ENCODE measurements around the gene BIK.

BIK gene

GRCh38 chr22:43168471-43169309, 58.1 kb downstream of the BIK start:
- H3K27me3 Mint-ChIP-seq = no peaks in the 10 kb centered on the region
- DNase-seq (ENCODE audit: low spot score in 2 of 2) = no peak
- no peak overlapping the region for H3K27ac Mint-ChIP-seq
- peaks cover 9% of the 10 kb centered on the region for H3K36me3 Mint-ChIP-seq
- ATAC-seq (ENCODE audit: low read depth) = no peak
- no peaks in the 10 kb centered on the region for H3K9me3 Mint-ChIP-seq
- peaks cover 7% of the 10 kb centered on the region for H3K4me1 Mint-ChIP-seq
- H3K4me3 Mint-ChIP-seq = no peak overlapping the region

GRCh38 chr22:43169310-43170130, 59.0 kb downstream of the BIK start:
- ATAC-seq (ENCODE audit: low read depth) = no peak
- Mint-ChIP-seq H3K9me3 (no peaks in the 10 kb centered on the region), H3K27ac (no peak overlapping the region), H3K4me3 (no peak overlapping the region), H3K36me3 (peaks cover 9% of the 10 kb centered on the region), H3K27me3 (no peaks in the 10 kb centered on the region), H3K4me1 (no peaks in the 10 kb centered on the region)
- DNase-seq (ENCODE audit: low spot score in 2 of 2) = no peak

GRCh38 chr22:43170131-43170480, 59.6 kb downstream of the BIK start:
- Mint-ChIP-seq H3K36me3 (peaks cover 9% of the 10 kb centered on the region), H3K9me3 (no peaks in the 10 kb centered on the region), H3K4me1 (no peaks in the 10 kb centered on the region), H3K27ac (no peak overlapping the region), H3K4me3 (no peak overlapping the region), H3K27me3 (no peaks in the 10 kb centered on the region)
- DNase-seq (ENCODE audit: low spot score in 2 of 2) = no peak
- ATAC-seq (ENCODE audit: low read depth) = no peak

- no peak overlapping the region for H3K27ac Mint-ChIP-seq
- no peak for DNase-seq (ENCODE audit: low spot score in 2 of 2)
- ATAC-seq (ENCODE audit: low read depth) = no peak
- H3K36me3 Mint-ChIP-seq = peaks cover 9% of the 10 kb centered on the region
- H3K4me1 Mint-ChIP-seq = no peaks in the 10 kb centered on the region
- no peaks in the 10 kb centered on the region for H3K27me3 Mint-ChIP-seq
- H3K4me3 Mint-ChIP-seq = no peak overlapping the region
- H3K9me3 Mint-ChIP-seq = no peaks in the 10 kb centered on the region
Measured at GRCh38 chr22:43171019-43171491, 60.5 kb downstream of the BIK start.

- no peak for ATAC-seq (ENCODE audit: low read depth)
- Mint-ChIP-seq H3K4me1 (no peaks in the 10 kb centered on the region), H3K4me3 (no peak overlapping the region), H3K36me3 (peaks cover 9% of the 10 kb centered on the region), H3K9me3 (no peaks in the 10 kb centered on the region), H3K27me3 (no peaks in the 10 kb centered on the region), H3K27ac (no peak overlapping the region)
- DNase-seq (ENCODE audit: low spot score in 2 of 2) = no peak
Measured at GRCh38 chr22:43171607-43172006, 61.1 kb downstream of the BIK start.

GRCh38 chr22:43172191-43172590, 61.6 kb downstream of the BIK start:
- no peaks in the 10 kb centered on the region for H3K27me3 Mint-ChIP-seq
- H3K36me3 Mint-ChIP-seq = peaks cover 9% of the 10 kb centered on the region
- no peak overlapping the region for H3K27ac Mint-ChIP-seq

GRCh38 chr22:43173566-43173965, 63.0 kb downstream of the BIK start:
- DNase-seq (ENCODE audit: low spot score in 2 of 2) (no peak), ATAC-seq (ENCODE audit: low read depth) (no peak)
- no peak overlapping the region for H3K27ac Mint-ChIP-seq
- H3K4me1 Mint-ChIP-seq = no peaks in the 10 kb centered on the region
- H3K36me3 Mint-ChIP-seq = peaks cover 5% of the 10 kb centered on the region
- no peaks in the 10 kb centered on the region for H3K27me3 Mint-ChIP-seq
- H3K9me3 Mint-ChIP-seq = no peaks in the 10 kb centered on the region
- no peak overlapping the region for H3K4me3 Mint-ChIP-seq

More at GRCh38 chr22:43172191-43172590, 61.6 kb downstream of the BIK start:
- DNase-seq (ENCODE audit: low spot score in 2 of 2) (no peak), ATAC-seq (ENCODE audit: low read depth) (no peak)
- no peaks in the 10 kb centered on the region for H3K4me1 Mint-ChIP-seq
- H3K9me3 Mint-ChIP-seq = no peaks in the 10 kb centered on the region
- H3K4me3 Mint-ChIP-seq = no peak overlapping the region

GRCh38 chr22:43173976-43174720, 63.6 kb downstream of the BIK start:
- Mint-ChIP-seq H3K4me1 (no peaks in the 10 kb centered on the region), H3K9me3 (no peaks in the 10 kb centered on the region), H3K27ac (no peak overlapping the region), H3K36me3 (peaks cover 5% of the 10 kb centered on the region), H3K4me3 (no peak overlapping the region), H3K27me3 (no peaks in the 10 kb centered on the region)
- DNase-seq (ENCODE audit: low spot score in 2 of 2) (no peak), ATAC-seq (ENCODE audit: low read depth) (no peak)

- Mint-ChIP-seq H3K4me1 (no peaks in the 10 kb centered on the region), H3K9me3 (no peaks in the 10 kb centered on the region), H3K27me3 (no peaks in the 10 kb centered on the region), H3K27ac (no peak overlapping the region), H3K4me3 (no peak overlapping the region), H3K36me3 (peaks cover 5% of the 10 kb centered on the region)
- DNase-seq (ENCODE audit: low spot score in 2 of 2) = no peak
- ATAC-seq (ENCODE audit: low read depth) = no peak
Measured at GRCh38 chr22:43174941-43175531, 64.5 kb downstream of the BIK start.

- ATAC-seq (ENCODE audit: low read depth) (no peak), DNase-seq (ENCODE audit: low spot score in 2 of 2) (no peak)
- H3K36me3 Mint-ChIP-seq = peaks cover 3% of the 10 kb centered on the region
- H3K9me3 Mint-ChIP-seq = no peaks in the 10 kb centered on the region
- no peaks in the 10 kb centered on the region for H3K27me3 Mint-ChIP-seq
- no peak overlapping the region for H3K4me3 Mint-ChIP-seq
- H3K27ac Mint-ChIP-seq = no peak overlapping the region
- H3K4me1 Mint-ChIP-seq = no peaks in the 10 kb centered on the region
Measured at GRCh38 chr22:43176090-43176489, 65.5 kb downstream of the BIK start.

GRCh38 chr22:43177479-43177878, 66.9 kb downstream of the BIK start:
- Mint-ChIP-seq H3K27me3 (no peaks in the 10 kb centered on the region), H3K27ac (no peak overlapping the region), H3K9me3 (no peaks in the 10 kb centered on the region), H3K4me3 (no peak overlapping the region), H3K36me3 (peaks cover 3% of the 10 kb centered on the region), H3K4me1 (peaks cover 2% of the 10 kb centered on the region)
- no peak for ATAC-seq (ENCODE audit: low read depth)
- no peak for DNase-seq (ENCODE audit: low spot score in 2 of 2)
